Stimulated activated naive CD8-positive, alpha-beta T cell treated with anti-CD3 and anti-CD28 coated beads, Interleukin-15, Interleukin-2, amounts not matched to agents 100 U/mL and 50 U/mL, for 24 hours (primary cell): ENCODE results near the gene ZBTB42.

ENCODE experiments used
- ATAC-seq: fragments of 150-1000 bp; cut with Tn5 transposase; one replicate; pipeline ENCODE4 v1.10.0; 2021
- DNase-seq: peaks from one replicate; pipeline ENCODE4 v3.0.0; 2021

The ZBTB42 gene

DNA sequence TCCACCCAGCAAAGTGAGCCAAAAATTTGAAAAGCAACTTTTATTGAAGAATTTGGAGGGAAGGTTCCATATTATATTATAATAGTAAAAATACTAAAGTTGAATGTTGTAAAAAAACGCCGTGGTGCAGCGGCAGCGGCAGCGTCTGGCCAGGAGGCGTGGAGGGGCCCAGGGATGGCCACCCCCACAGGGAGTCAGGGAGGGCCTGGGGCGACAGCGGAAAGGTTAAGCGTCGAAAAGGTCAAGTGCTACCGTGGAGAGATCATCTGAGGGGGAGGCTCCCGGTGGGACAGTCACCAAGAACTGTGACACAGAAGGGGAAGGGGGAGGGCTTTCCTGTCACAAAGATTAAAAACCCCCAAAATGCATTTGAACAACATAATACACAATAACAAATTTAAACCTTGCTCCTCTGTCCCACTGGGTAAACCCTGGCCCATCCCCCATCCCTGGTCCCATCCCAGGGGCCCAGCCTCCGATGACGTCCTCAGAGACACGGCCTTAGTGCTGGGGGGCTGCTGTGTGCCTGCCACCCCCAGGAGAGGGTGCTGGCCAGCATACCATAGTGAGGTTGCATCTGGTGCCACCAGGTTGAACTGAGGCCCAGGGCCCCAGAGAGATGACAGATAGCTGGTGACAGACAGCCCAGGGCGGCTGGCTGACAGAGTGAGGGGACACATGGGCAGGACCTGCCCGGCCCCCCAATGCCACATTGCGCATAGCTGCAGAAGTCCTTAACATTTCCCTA, 31.4 kb upstream of the ZBTB42 start:
- ATAC-seq (no peak), DNase-seq (no peak)

DNA sequence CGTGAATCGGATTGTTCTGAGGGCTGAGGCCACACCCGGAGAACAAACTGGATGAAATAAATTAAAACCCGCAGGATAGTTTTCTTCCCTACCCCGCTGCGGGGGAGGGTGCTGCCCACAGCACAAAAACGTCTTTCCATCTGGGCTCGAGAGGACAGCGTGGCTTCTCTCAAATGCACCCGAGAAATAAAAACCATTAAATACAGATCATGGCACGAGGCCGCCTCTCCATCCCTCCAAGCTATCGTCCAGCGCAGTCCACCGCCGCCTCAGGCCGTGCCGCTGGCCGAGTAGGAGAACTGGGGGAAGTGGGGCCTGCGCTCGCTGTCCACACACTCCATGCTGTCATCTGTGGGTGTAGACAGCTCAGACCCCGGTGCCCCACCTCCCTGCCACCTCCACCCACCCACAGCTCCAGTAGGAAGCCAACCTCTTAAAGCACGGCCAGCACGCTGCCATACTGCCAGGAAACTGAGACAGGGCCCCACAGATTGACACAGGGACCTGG, 30.8 kb upstream of the ZBTB42 start:
- ATAC-seq (no peak), DNase-seq (no peak)

GRCh38 chr14:104770851-104771272, 30.0 kb upstream of the ZBTB42 start:
- ATAC-seq (no peak), DNase-seq (no peak)

- DNase-seq (no peak), ATAC-seq (no peak)
Observed at GRCh38 chr14:104771374-104771773, 29.5 kb upstream of the ZBTB42 start.

GRCh38 chr14:104771918-104772706, 28.8 kb upstream of the ZBTB42 start:
- DNase-seq (no peak), ATAC-seq (no peak)

- no peak for ATAC-seq
Observed at GRCh38 chr14:104772707-104773504, 28.0 kb upstream of the ZBTB42 start.

DNA sequence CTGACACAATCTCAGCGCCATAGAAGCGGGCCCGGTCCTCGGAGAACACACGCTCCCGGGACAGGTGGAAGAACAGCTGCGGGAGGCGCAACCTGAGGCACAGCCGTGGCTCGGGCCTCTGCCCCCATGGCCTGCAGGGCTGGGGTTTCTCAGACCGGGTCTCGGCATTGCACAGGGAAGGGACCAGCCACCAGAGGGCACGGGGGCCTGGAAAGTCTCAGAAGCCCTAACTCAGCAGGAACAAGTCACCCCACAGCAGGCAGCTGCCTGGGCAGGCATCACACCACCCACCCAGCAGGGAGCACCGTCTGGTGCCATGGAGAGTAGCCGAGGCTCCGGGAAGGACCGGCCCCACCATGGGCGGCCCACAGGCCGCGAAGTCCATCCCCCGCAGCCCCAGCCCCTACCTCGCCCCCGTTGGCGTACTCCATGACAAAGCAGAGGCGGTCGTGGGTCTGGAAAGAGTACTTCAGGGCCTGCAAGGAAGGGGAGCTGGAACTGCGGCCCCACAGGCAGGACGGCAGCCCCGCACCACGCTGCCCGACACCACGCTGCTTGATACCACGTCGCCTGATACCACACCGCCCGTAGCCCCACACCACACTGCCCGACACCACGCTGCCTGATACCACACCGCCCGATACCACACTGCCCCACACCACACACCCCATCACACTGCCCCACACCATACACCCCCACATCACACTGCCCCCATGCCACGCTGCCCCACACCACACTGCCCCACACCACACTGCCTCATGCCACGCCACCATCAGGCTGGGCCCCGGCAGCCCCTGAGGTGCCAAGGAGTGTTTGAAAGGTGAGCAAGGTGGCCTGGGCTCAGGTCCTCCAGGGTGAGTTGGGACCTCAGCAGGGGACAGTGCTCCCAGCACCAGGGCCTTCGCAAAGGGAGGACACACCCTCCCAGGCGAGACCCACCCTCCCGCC, 27.1 kb upstream of the ZBTB42 start:
- no peak for ATAC-seq
- DNase-seq: no peak

More at GRCh38 chr14:104772707-104773504, 28.0 kb upstream of the ZBTB42 start:
- DNase-seq: no peak

DNA sequence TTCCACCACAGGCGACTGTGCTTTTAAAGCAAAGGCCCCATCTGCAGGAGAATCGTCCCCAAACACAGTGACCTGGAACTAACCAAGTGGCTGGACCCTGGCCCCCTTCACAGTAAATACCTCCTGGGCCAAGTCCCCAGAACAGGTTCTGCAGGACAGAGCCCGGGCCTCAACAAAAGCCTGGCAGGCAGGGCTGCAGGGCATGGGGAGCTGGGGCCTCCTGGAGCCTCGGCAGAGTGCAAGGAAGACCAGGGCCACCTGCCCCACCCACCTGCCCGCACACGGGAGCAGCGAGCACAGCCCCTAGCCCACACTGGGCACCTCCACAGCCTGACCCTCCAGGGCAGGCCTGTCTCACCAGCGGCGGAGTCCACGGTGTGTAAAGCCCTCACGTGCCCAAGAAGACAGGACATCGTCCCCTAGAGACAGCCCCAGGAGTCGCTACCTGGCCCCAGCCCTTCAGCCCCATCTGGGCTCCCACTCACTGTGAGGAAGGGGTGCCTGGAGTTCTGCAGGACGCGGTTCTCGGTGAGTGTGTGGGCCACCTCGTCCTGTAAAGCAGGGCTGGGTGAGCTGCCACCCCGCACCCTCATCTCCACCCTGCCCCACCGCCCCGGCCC, 26.3 kb upstream of the ZBTB42 start:
- ATAC-seq (no peak), DNase-seq (no peak)

DNA sequence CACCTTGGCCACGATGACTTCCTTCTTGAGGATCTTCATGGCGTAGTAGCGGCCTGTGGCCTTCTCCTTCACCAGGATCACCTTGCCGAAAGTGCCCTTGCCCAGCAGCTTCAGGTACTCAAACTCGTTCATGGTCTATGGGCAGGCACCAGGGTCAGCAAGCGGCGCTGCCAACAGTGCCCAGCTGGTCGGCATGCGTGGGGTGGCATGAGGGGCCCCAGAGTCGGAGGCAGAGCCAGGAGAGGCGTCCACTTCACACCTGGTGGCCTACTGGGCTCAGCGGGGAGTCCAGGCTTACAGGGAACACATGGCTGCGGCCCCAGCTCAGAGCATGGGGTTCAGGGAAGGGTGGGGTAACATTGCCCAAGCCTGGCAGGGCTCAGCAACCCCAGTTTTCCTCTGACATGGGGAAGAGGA, 25.8 kb upstream of the ZBTB42 start:
- no peak for ATAC-seq
- no peak for DNase-seq

GRCh38 chr14:104776481-104776880, 24.4 kb upstream of the ZBTB42 start:
- ATAC-seq (no peak), DNase-seq (no peak)

DNA sequence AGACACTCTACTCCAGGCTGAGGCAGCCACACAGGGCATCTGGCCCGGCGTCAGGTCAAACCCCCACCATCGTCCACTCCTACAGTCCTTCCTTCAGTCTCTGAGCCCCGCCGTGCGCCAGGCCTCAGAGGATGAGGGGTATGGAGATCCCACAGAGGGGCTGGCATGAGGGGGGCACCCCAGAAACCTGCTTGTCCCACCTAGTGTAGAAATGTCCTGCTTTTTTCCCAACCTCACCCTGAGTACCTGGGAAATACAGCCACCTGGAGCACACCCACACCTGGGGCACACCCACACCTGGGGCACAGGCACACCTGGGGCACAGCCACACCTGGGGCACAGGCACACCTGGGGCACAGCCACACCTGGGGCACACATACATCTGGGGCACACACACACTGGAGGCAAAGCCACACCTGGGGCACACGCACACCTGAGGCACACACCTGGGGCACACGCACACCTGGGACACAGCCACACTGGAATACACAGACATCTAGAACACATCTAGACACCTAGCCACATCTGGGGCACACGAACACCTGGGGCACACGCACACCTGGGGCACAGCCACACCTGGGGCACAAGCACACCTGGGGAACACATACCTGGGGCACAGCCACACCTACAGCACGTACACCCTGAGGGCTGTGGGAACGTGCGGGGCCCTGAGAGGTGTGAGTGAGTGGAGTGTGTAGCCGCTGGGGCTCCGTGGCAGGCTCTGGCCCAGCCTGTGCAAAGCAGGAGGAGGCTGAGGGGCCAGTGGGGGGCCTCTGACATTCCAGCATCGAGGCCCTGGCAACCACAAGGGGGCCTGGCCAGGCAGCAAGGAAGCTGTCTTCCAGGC, 23.7 kb upstream of the ZBTB42 start:
- ATAC-seq (no peak), DNase-seq (no peak)

DNA sequence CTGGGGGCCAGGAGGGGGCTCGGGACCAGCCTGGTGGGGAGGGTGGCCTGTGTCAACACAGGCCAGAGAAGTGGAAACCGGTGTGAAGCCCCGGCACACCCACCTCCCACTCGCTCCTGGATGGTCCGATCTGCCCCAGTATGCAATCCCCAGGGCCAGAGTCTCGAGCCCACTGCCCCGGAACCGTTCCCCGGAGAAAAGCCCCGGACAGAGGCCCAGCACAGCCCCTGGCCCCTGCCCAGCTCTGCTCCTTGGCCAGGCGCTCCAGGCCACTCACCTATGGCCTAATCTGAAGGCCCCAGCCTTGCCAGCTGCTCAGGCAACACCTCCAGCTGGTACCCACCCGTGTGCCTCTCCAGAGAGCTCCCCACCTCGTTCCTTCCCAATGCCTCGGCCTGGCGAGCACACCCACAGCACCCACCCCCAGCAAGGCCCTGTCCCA, 23.1 kb upstream of the ZBTB42 start:
- ATAC-seq (no peak), DNase-seq (no peak)

DNA sequence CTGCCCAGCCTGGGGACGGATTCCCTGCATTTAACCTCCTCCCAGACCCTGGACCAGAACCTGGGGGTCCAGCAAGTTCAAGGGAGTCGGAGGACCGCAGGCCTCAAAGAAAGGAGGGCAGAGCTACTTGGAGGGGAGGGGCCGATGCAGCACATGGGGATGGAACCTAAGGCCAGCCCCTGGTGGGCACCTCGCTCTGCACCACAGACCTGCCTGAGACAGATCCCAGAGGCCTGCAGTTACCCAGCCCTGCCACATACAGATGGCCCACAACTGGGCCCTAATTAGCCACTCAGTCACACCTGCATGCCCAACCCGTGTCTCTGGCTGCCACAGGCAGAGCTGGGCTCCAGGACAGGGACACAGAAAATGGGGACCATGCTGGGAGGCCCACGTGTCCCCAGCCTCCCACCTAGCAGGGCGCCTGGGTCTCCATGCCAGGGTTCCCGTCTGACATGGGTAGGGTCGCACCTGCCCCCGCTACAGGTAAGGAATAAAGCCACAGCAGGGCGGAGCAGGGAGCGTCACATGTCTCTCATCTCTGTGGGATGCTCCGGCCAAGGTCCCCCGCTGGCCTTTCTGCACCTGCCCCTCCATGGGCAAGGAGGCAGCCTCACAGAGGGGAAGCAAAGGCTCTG, 22.1 kb upstream of the ZBTB42 start:
- DNase-seq: no peak
- no peak for ATAC-seq

DNA sequence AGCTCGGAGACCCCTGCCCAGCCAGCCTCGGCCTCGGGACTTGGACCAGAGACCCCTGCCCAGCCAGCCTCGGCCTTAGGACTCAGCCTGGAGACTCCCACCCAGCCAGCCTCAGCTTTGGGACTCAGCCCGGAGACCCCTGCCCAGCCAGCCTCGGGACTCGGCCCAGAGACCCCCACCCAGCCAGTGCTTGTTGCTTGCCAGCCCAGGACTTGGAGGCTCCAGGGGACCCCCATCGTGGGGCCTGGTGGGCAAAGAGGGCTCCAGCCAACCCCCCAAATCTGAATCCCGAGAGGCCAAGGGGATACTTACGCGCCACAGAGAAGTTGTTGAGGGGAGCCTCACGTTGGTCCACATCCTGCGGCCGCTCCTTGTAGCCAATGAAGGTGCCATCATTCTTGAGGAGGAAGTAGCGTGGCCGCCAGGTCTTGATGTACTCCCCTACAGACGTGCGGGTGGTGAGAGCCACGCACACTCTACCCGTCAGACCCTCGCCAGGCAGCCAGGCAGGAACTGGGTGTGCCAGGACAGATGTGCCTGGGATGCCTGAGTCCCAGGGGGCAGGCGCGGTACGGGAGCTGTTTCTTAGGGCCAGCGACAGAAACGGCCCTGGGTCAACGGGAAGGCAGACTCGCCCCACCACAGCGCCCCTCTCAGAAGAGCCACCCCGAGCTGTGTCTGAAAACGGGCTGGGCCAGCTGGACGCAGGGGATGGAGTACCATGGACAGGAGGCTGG, 21.0 kb upstream of the ZBTB42 start:
- ATAC-seq (no peak), DNase-seq (no peak)

DNA sequence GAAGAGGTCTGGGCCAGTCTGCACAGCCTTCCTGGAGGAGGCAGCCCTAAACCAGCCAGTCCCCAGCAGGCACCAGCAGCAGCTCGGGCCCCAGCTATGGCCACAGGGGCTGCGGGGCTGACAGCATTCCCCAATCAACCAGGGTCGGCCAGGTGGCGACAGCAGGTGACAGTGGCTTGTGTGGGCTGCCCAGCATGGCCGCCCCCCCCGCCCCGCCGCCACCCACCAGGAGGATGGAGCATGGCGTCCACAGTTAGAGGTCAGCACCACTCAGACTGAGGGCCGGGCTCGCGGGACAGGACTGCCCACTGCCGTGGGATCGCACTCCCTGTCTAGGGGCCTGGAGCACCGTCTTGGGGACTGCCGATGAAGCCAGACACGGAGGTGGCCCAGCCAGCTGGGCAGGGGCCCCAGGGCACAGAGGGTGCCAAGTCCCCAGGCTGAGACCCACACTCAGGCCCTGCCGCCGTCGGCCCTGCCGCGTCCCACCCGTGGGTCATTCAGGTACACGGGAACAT, 20.3 kb upstream of the ZBTB42 start:
- no peak for ATAC-seq
- no peak for DNase-seq

GRCh38 chr14:104781271-104782077, 19.4 kb upstream of the ZBTB42 start:
- no peak for DNase-seq
- no peak for ATAC-seq

GRCh38 chr14:104782086-104782807, 18.7 kb upstream of the ZBTB42 start:
- no peak for ATAC-seq
- DNase-seq: no peak
